GM23338 (cell line): ENCODE data around the gene ADGRG2. TPM values are rescaled to one million over a fixed set of nuclear protein-coding genes. Genes with fewer than 3 reads are reported as not detected.
A peak's percentile ranks its signal among the peaks of the same experiment; 100 is the strongest.

ENCODE experiments used
- ATAC-seq: fragments of 200-7000 bp; cut with Tn5 transposase; 3 replicates; pipeline ENCODE4 v1.9.1; 2020
- DNase-seq: peaks from one replicate; pipeline ENCODE4 v3.0.0-alpha.2; 2015; ENCODE audit warnings: low spot score
- H2AFZ ChIP-seq: fragments of 200-600 bp; sonication (generic); 2 replicates; pipeline ENCODE4 v1.8.0; 2016; ENCODE audit warnings: antibody characterized with exemption, mild to moderate bottlenecking, moderate library complexity
- H3F3A ChIP-seq: fragments of 200-600 bp; sonication (generic); replicated peaks from 2 replicates; pipeline ENCODE4 v1.8.0; 2017; ENCODE audit warnings: antibody characterized with exemption, mixed run types, low read depth
- H3K27ac ChIP-seq: fragments of 200-600 bp; sonication (generic); 2 replicates; pipeline ENCODE4 v1.6.1; 2016; ENCODE audit warnings: low read depth
- H3K27me3 ChIP-seq: fragments of 200-600 bp; sonication (generic); 2 replicates; pipeline ENCODE4 v1.8.0; 2016; ENCODE audit warnings: mild to moderate bottlenecking, mixed run types, moderate library complexity; ENCODE audit not compliant: insufficient read depth
- H3K36me3 ChIP-seq: fragments of 200-600 bp; sonication (generic); 2 replicates; pipeline ENCODE4 v1.8.0; 2016; ENCODE audit warnings: mild to moderate bottlenecking; ENCODE audit not compliant: insufficient read depth
- H3K4me1 ChIP-seq: fragments of 200-600 bp; sonication (generic); 2 replicates; pipeline ENCODE4 v1.8.0; 2016; ENCODE audit warnings: mild to moderate bottlenecking, moderate library complexity; ENCODE audit not compliant: insufficient read depth
- H3K4me2 ChIP-seq: fragments of 200-600 bp; sonication (generic); 2 replicates; pipeline ENCODE4 v1.7.1; 2017; ENCODE audit warnings: mixed run types
- H3K4me3 ChIP-seq: fragments of 200-600 bp; sonication (generic); 2 replicates; pipeline ENCODE4 v1.6.1; 2016; ENCODE audit warnings: mixed run types
- H3K79me2 ChIP-seq: fragments of 200-600 bp; sonication (generic); replicated peaks from 2 replicates; pipeline ENCODE4 v1.8.0; 2017; ENCODE audit warnings: mild to moderate bottlenecking; ENCODE audit not compliant: insufficient read depth
- H3K9me2 ChIP-seq: fragments of 200-600 bp; sonication (generic); 2 replicates; pipeline ENCODE4 v1.8.0; 2017; ENCODE audit not compliant: insufficient read depth
- H4K20me1 ChIP-seq: fragments of 200-600 bp; sonication (generic); replicated peaks from 2 replicates; pipeline ENCODE4 v1.8.0; 2017; ENCODE audit warnings: mild to moderate bottlenecking; ENCODE audit not compliant: insufficient read depth
- H3K27ac Mint-ChIP-seq: 2 replicates; pipeline ENCODE4 v1.8.0; 2020; ENCODE audit warnings: inconsistent platforms, mild to moderate bottlenecking, moderate library complexity, mixed read lengths
- H3K27me3 Mint-ChIP-seq: 3 replicates; pipeline ENCODE4 v1.8.0; 2022; ENCODE audit warnings: low read depth, mild to moderate bottlenecking, moderate library complexity, mixed read lengths, inconsistent platforms; ENCODE audit not compliant: insufficient read depth, poor library complexity
- H3K36me3 Mint-ChIP-seq: 3 replicates; pipeline ENCODE4 v1.8.0; 2021; ENCODE audit warnings: low read depth, mild to moderate bottlenecking, inconsistent platforms, moderate library complexity, mixed read lengths
- H3K4me1 Mint-ChIP-seq: 3 replicates; pipeline ENCODE4 v1.8.0; 2020; ENCODE audit warnings: mild to moderate bottlenecking, inconsistent platforms, mixed read lengths
- H3K4me3 Mint-ChIP-seq: 3 replicates; pipeline ENCODE4 v1.8.0; 2021; ENCODE audit warnings: moderate library complexity, mild to moderate bottlenecking, inconsistent platforms, mixed read lengths
- H3K9me3 Mint-ChIP-seq: 3 replicates; pipeline ENCODE4 v1.8.0; 2020; ENCODE audit warnings: moderate library complexity, mild to moderate bottlenecking, inconsistent platforms, mixed read lengths
- CREB1 ChIP-seq: fragments of 250-450 bp; sonication (Bioruptor Pico); IDR thresholded peaks from 2 replicates; pipeline ENCODE4 v1.5.0; 2020; ENCODE audit warnings: low read depth, mild to moderate bottlenecking, moderate library complexity
- EZH2 ChIP-seq: fragments of 200-600 bp; sonication (generic); IDR thresholded peaks from one replicate; pipeline ENCODE4 v1.8.0; 2017; ENCODE audit warnings: antibody characterized with exemption, mild to moderate bottlenecking, low read depth; ENCODE audit not compliant: unreplicated experiment
- JUNB ChIP-seq: IDR thresholded peaks from one replicate; pipeline ENCODE4 v1.6.1; 2016; ENCODE audit warnings: antibody characterized with exemption; ENCODE audit not compliant: unreplicated experiment
- NANOG ChIP-seq: IDR thresholded peaks from 2 replicates; pipeline ENCODE4 v1.6.1; 2016; ENCODE audit warnings: antibody characterized with exemption, borderline replicate concordance
- POLR2AphosphoS5 ChIP-seq: IDR thresholded peaks from 2 replicates; pipeline ENCODE4 v1.6.1; 2016; ENCODE audit warnings: antibody characterized with exemption, low read depth
- STAT1 ChIP-seq: IDR thresholded peaks from one replicate; pipeline ENCODE4 v1.6.1; 2016; ENCODE audit warnings: antibody characterized with exemption; ENCODE audit not compliant: unreplicated experiment
- ZNF114 ChIP-seq: fragments of 250-450 bp; sonication (Bioruptor Pico); IDR thresholded peaks from 2 replicates; pipeline ENCODE4 v1.5.0; 2020; ENCODE audit warnings: mild to moderate bottlenecking, moderate library complexity
- ZNF331 ChIP-seq: fragments of 250-450 bp; sonication (Bioruptor Pico); IDR thresholded peaks from 2 replicates; pipeline ENCODE4 v1.5.0; 2020; ENCODE audit warnings: low read depth, mild to moderate bottlenecking, moderate library complexity
- polyA plus RNA-seq: library from polyadenylated mRNA; unstranded; fragments of >200 nt; fragmentation: Nextera tagmentation; extraction: Ambion mirVana; gene quantifications from 2 replicates; pipeline ENCODE4 v1.2.1, GENCODE V29; 2016
- total RNA-seq: library from RNA; depleted of rRNA; stranded (reverse); fragments of >200 nt; shearing (Covaris generic); gene quantifications from 2 replicates; pipeline ENCODE4 v1.2.3, GENCODE V29; 2014
- TF ChIP-seq, protein P1 (sequence below): IDR thresholded peaks from 2 replicates; pipeline ENCODE4 v1.6.1; 2016; ENCODE audit warnings: antibody characterized with exemption
- TF ChIP-seq, protein P2 (sequence below), 2 experiments: fragments of 200-600 bp in 1 of 2; sonication (generic) in 1 of 2; conservative IDR thresholded peaks; 2 replicates each; pipeline versions ENCODE4 v1.5.1 to v1.6.1; 2016 to 2017; ENCODE audit warnings: antibody characterized with exemption in 2 of 2, low read depth in 2 of 2, mild to moderate bottlenecking in 2 of 2, moderate library complexity in 1 of 2

Gene ADGRG2
- total and polyA plus RNA-seq, 2 experiments from 2014 or later = 4.0 to 10.8 TPM

DNA sequence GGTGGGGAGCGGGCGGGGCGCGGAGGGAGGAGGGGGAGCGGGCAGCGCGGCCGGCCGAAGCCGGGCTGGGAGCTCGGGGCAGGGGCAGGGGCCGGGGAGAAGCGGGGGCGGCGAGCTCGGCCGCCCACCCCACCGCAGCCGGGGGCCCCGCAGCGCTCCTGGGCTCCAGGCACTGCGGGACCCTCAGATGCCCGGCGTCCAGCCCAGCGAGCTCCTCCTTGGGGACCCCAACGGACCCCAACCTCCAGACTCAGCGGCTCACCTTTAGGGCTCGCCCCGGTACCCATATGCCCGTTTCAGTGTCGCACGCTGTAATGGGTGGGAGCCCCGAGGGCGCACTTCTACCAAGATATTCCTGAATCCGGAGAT lies 357 bp upstream of the ADGRG2 start:
- no peaks in the 10 kb centered on the region for H3K36me3 Mint-ChIP-seq
- no peak overlapping the region for H3K27ac ChIP-seq
- H4K20me1 ChIP-seq = no peaks in the 10 kb centered on the region
- peaks cover 4% of the 10 kb centered on the region for H3K27me3 Mint-ChIP-seq
- peaks cover 24% of the 10 kb centered on the region for H3K4me1 ChIP-seq
- peak overlapping the region; percentile 71 for H3K4me3 Mint-ChIP-seq
- peak; percentile 17 for ATAC-seq
- no peaks in the 10 kb centered on the region for H3K9me2 ChIP-seq
- H3K27me3 ChIP-seq = peaks cover 24% of the 10 kb centered on the region
- no peaks in the 10 kb centered on the region for H3K9me3 Mint-ChIP-seq
- H3F3A ChIP-seq = no peaks in the 10 kb centered on the region
- TF ChIP-seq STAT1 (no peak), CREB1 (CRISPR knock-in tag) (no peak)
- peak; percentile 15 for DNase-seq
- H3K79me2 ChIP-seq = peaks cover 4% of the 10 kb centered on the region; the same call in 1 of the 2 replicates
- peaks cover 25% of the 10 kb centered on the region for H3K4me1 Mint-ChIP-seq
- no peak overlapping the region for H3K27ac Mint-ChIP-seq
- H3K4me3 ChIP-seq = peak overlapping the region; percentile 62
- no peak overlapping the region for H2AFZ ChIP-seq
- peak overlapping the region; percentile 85 for H3K4me2 ChIP-seq
- H3K36me3 ChIP-seq = no peaks in the 10 kb centered on the region

DNA sequence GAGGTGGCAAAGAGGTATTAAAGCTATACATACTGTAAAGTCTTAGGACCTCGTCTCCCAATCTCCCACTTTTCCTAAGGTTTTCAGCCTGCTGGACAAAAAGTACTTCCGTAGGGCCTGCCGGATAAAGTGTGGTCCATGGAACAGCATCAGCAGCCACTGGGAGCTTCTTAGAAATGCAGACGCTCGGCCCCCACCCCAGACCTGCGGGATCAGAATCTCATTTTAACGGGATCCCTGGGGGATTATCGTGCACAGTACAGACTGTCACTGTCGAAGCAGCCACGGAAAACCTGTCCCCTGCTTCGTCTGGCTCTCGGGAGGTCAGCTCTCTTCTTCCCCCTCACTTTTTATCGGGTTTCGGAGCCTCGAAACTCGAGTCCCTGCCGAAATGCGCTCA lies 802 bp downstream of the ADGRG2 start:
- Mint-ChIP-seq H3K27ac (no peak overlapping the region), H3K36me3 (no peaks in the 10 kb centered on the region), H3K4me1 (peaks cover 25% of the 10 kb centered on the region), H3K27me3 (peaks cover 2% of the 10 kb centered on the region), H3K4me3 (peak overlapping the region; percentile 75), H3K9me3 (no peaks in the 10 kb centered on the region)
- peaks cover 4% of the 10 kb centered on the region; the same call in 1 of the 2 replicates for H3K79me2 ChIP-seq
- TF ChIP-seq STAT1 (no peak), ZNF331 (no peak), JUNB (no peak), EZH2 (no peak), NANOG (no peak)
- TF ChIP-seq, protein P1, sequence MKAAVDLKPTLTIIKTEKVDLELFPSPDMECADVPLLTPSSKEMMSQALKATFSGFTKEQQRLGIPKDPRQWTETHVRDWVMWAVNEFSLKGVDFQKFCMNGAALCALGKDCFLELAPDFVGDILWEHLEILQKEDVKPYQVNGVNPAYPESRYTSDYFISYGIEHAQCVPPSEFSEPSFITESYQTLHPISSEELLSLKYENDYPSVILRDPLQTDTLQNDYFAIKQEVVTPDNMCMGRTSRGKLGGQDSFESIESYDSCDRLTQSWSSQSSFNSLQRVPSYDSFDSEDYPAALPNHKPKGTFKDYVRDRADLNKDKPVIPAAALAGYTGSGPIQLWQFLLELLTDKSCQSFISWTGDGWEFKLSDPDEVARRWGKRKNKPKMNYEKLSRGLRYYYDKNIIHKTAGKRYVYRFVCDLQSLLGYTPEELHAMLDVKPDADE = no peak
- peaks cover 24% of the 10 kb centered on the region for H3K4me1 ChIP-seq
- ATAC-seq = peak; percentile 14
- no peak overlapping the region for H3K27ac ChIP-seq
- no peaks in the 10 kb centered on the region for H4K20me1 ChIP-seq
- DNase-seq = no peak
- peak overlapping the region; percentile 60 for H3K4me3 ChIP-seq
- peak overlapping the region; percentile 83 for H3K4me2 ChIP-seq
- peaks cover 24% of the 10 kb centered on the region for H3K27me3 ChIP-seq
- no peaks in the 10 kb centered on the region for H3K36me3 ChIP-seq
- no peaks in the 10 kb centered on the region for H3K9me2 ChIP-seq
- no peak overlapping the region for H2AFZ ChIP-seq
- no peaks in the 10 kb centered on the region for H3F3A ChIP-seq

DNA sequence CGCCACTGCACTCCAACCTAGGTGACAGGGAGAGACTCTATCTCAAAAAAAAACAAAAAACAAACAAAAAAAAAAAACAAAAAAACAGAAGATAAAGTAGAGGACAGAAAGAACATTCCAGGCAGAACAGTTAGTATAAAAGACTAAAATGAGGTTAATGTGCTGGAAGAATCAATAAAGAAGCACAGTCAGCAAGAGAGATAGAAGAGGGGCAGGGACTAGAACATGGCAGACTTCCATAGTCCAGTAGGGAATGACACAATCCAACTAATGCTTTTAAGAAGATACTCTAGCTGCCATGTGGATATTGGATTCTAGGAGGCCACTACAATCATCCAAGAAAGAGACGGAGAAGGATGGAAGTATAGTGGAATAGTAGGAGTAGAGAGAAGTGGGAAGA lies 11.6 kb downstream of the ADGRG2 start:
- Histone ChIP-seq H3K36me3 (no peaks in the 10 kb centered on the region), H3K9me2 (0 out of 2 replicates have a peak, but pooled peaks cover 2% of the 10 kb centered on the region), H3K4me1 (peaks cover 5% of the 10 kb centered on the region; the same call in 1 of the 2 replicates), H3K27ac (no peak overlapping the region), H3K79me2 (peaks cover 9% of the 10 kb centered on the region; the same call in 1 of the 2 replicates), H3K27me3 (no peaks in the 10 kb centered on the region), H2AFZ (no peak overlapping the region), H4K20me1 (no peaks in the 10 kb centered on the region), H3K4me2 (no peak overlapping the region), H3F3A (no peaks in the 10 kb centered on the region), H3K4me3 (no peak overlapping the region)
- DNase-seq (no peak), ATAC-seq (no peak)
- H3K4me3 Mint-ChIP-seq = no peak overlapping the region
- H3K36me3 Mint-ChIP-seq = peaks cover 16% of the 10 kb centered on the region; the same call in 2 of the 3 replicates
- H3K27ac Mint-ChIP-seq = no peak overlapping the region
- no peaks in the 10 kb centered on the region; the same call in 2 of the 3 replicates for H3K9me3 Mint-ChIP-seq
- H3K4me1 Mint-ChIP-seq = peaks cover 24% of the 10 kb centered on the region
- H3K27me3 Mint-ChIP-seq = peaks cover 6% of the 10 kb centered on the region
- no peak for TF ChIP-seq POLR2AphosphoS5
- TF ChIP-seq ZNF331 = no peak
- no peak for TF ChIP-seq JUNB
- TF ChIP-seq EZH2 = no peak
- TF ChIP-seq, protein P2, sequence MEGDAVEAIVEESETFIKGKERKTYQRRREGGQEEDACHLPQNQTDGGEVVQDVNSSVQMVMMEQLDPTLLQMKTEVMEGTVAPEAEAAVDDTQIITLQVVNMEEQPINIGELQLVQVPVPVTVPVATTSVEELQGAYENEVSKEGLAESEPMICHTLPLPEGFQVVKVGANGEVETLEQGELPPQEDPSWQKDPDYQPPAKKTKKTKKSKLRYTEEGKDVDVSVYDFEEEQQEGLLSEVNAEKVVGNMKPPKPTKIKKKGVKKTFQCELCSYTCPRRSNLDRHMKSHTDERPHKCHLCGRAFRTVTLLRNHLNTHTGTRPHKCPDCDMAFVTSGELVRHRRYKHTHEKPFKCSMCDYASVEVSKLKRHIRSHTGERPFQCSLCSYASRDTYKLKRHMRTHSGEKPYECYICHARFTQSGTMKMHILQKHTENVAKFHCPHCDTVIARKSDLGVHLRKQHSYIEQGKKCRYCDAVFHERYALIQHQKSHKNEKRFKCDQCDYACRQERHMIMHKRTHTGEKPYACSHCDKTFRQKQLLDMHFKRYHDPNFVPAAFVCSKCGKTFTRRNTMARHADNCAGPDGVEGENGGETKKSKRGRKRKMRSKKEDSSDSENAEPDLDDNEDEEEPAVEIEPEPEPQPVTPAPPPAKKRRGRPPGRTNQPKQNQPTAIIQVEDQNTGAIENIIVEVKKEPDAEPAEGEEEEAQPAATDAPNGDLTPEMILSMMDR (conservative IDR thresholded peaks at IDR 0.05; ENCODE audit: low read depth in 2 of 2) = no peak
- no peak for TF ChIP-seq NANOG
- no peak for TF ChIP-seq STAT1
- no peak for TF ChIP-seq ZNF114
- TF ChIP-seq CREB1 (CRISPR knock-in tag) = no peak
